K562 (cell line): ENCODE data around the gene ADGRD1. TPM values are rescaled to one million over a fixed set of nuclear protein-coding genes. Genes with fewer than 3 reads are reported as not detected.

ENCODE experiments used
- ATAC-seq: fragments of 200-7000 bp; cut with Tn5 transposase; 3 replicates; pipeline ENCODE4 v1.9.1; 2020; ENCODE audit warnings: moderate library complexity
- BruUV-seq: library from RNA; stranded (reverse); fragments of 400-500 nt; replicated peaks from 2 replicates; lab custom pipeline; 2021; lab: Mats Ljungman, UMichigan
- CTCF ChIA-PET: fragments of 300-600 bp; formaldehyde crosslinking; extraction: SDS; loops from one replicate; lab custom pipeline; 2021; ENCODE audit warnings: low intra/inter-chr PET ratio; lab: Yijun Ruan, JAX
- POLR2A ChIA-PET: fragments of 300-600, 350-650 bp; sonication (Branson Sonifier 250); formaldehyde crosslinking; extraction: SDS; loops from one replicate; lab custom pipeline; 2021; ENCODE audit warnings: antibody characterized with exemption, inconsistent platforms; lab: Yijun Ruan, JAX
- DNase-seq, 4 experiments: peaks; one replicate each; pipeline versions ENCODE4 v3.0.0 to v3.0.0-alpha.2; 2011 to 2018; ENCODE audit warnings: low spot score in 3 of 4, mixed read lengths in 3 of 4; ENCODE audit errors: extremely low read depth in 1 of 4
- FAIRE-seq: peaks from 2 replicates; lab custom pipeline; 2011; peaks lifted over from hg19 to GRCh38; lab: Jason Lieb, UNC
- H2AFZ ChIP-seq: 2 replicates; pipeline ENCODE4 v1.6.0; 2011; ENCODE audit warnings: low read depth, low read length, control low read depth, inconsistent platforms
- H3K27ac ChIP-seq: fragments of 200-600 bp; 3 replicates; pipeline ENCODE4 v1.8.0; 2011; ENCODE audit warnings: low read depth, mild to moderate bottlenecking, control low read depth, inconsistent platforms, low read length, moderate library complexity, mixed read lengths; ENCODE audit errors: extremely low read depth
- H3K27me3 ChIP-seq, 2 experiments: fragments of 300-600 bp in 1 of 2; 2 replicates in 1 of 2; 3 replicates in 1 of 2; pipeline versions ENCODE4 v1.6.0 to v1.8.0; 2011; ENCODE audit warnings: inconsistent platforms in 2 of 2, low read length in 2 of 2, mild to moderate bottlenecking in 1 of 2, mixed read lengths in 1 of 2, moderate library complexity in 1 of 2; ENCODE audit not compliant: control insufficient read depth in 2 of 2, insufficient read depth in 2 of 2
- H3K36me3 ChIP-seq: fragments of 300-600 bp; 3 replicates; pipeline ENCODE4 v1.8.0; 2011; ENCODE audit warnings: mild to moderate bottlenecking, low read length, inconsistent platforms; ENCODE audit not compliant: control insufficient read depth, insufficient read depth
- H3K4me1 ChIP-seq, 2 experiments: fragments of 200-600 bp in 1 of 2; replicated peaks in 1 of 2; 2 replicates in 1 of 2; 3 replicates in 1 of 2; pipeline versions ENCODE4 v1.5.1 to v1.8.0; 2011; ENCODE audit warnings: inconsistent platforms in 2 of 2, low read length in 2 of 2, mild to moderate bottlenecking in 1 of 2, mixed read lengths in 1 of 2, moderate library complexity in 1 of 2; ENCODE audit not compliant: control insufficient read depth in 2 of 2, insufficient read depth in 2 of 2
- H3K4me2 ChIP-seq: 2 replicates; pipeline ENCODE4 v1.6.1; 2011; ENCODE audit warnings: low read length, control low read depth, inconsistent platforms, mixed read lengths; ENCODE audit not compliant: insufficient read depth
- H3K4me3 ChIP-seq: fragments of 200-600 bp; sonication (generic), shearing (Covaris generic); 2 replicates; pipeline ENCODE4 v1.5.1; 2016; ENCODE audit warnings: control low read depth, inconsistent platforms
- H3K79me2 ChIP-seq: fragments of 200-600 bp; 3 replicates; pipeline ENCODE4 v1.8.0; 2011; ENCODE audit warnings: low read length, inconsistent platforms; ENCODE audit not compliant: control insufficient read depth, insufficient read depth
- H3K9ac ChIP-seq, 2 experiments: 2 replicates each; pipeline versions ENCODE4 v1.6.0 to v1.6.1; 2011; ENCODE audit warnings: low read depth in 2 of 2, low read length in 2 of 2, control low read depth in 1 of 2, inconsistent platforms in 1 of 2, mild to moderate bottlenecking in 1 of 2, mixed read lengths in 1 of 2; ENCODE audit not compliant: insufficient read depth in 1 of 2
- H3K9me1 ChIP-seq: one replicate; pipeline ENCODE4 v1.6.0; 2011; ENCODE audit warnings: inconsistent platforms, mild to moderate bottlenecking, low read length, moderate library complexity; ENCODE audit not compliant: control insufficient read depth, insufficient read depth
- H3K9me3 ChIP-seq: replicated peaks from 2 replicates; pipeline ENCODE4 v1.5.1; 2011; ENCODE audit warnings: low read depth, low read length, inconsistent platforms; ENCODE audit not compliant: control insufficient read depth, insufficient read depth
- H4K20me1 ChIP-seq: replicated peaks from 2 replicates; pipeline ENCODE4 v1.6.1; 2011; ENCODE audit warnings: low read length, inconsistent platforms, mixed read lengths; ENCODE audit not compliant: control insufficient read depth, insufficient read depth
- HNRNPH1 ChIP-seq: fragments of 200-400 bp; formaldehyde crosslinking; optimal IDR thresholded peaks from 2 replicates; pipeline ENCODE3; 2017; ENCODE audit warnings: low read depth, mild to moderate bottlenecking, low read length, moderate library complexity
- MLX ChIP-seq, 2 experiments: fragments of 450-650 bp in 1 of 2; sonication (generic) in 1 of 2; formaldehyde crosslinking; conservative IDR thresholded peaks; 2 replicates each; pipeline versions ENCODE4 v1.4.0 to v1.8.1; 2020 to 2022; ENCODE audit warnings: mild to moderate bottlenecking in 1 of 2, missing genetic modification reagents in 1 of 2
- TBL1XR1 ChIP-seq, 2 experiments: IDR thresholded peaks; 2 replicates each; pipeline ENCODE4 v1.6.1; 2012; ENCODE audit warnings: improper control_type of control experiment in 2 of 2, low read length in 2 of 2, mild to moderate bottlenecking in 1 of 2
- USF2 ChIP-seq: sonication (generic); formaldehyde crosslinking; IDR thresholded peaks from 2 replicates; pipeline ENCODE4 v1.5.0; 2020; ENCODE audit warnings: missing genetic modification reagents
- ZNF274 ChIP-seq: IDR thresholded peaks from 2 replicates; pipeline ENCODE4 v1.6.1; 2011; ENCODE audit warnings: low read depth, mild to moderate bottlenecking, low read length, moderate library complexity, borderline replicate concordance
- ZNF512 ChIP-seq: IDR thresholded peaks from 2 replicates; pipeline ENCODE4 v1.6.1; 2016; ENCODE audit warnings: missing genetic modification characterization, missing compliant biosample characterization
- ZNF518B ChIP-seq: fragments of 250-450 bp; sonication (Bioruptor Pico); IDR thresholded peaks from 2 replicates; pipeline ENCODE4 v1.5.0; 2021; ENCODE audit warnings: mild to moderate bottlenecking, moderate library complexity
- WGBS: fragments of 100-300 bp; shearing (Covaris generic); methylation state at CpG from one replicate; pipeline ENCODE4 v1.1.6; 2016; ENCODE audit warnings: low coverage, mixed read lengths; ENCODE audit not compliant: insufficient coverage; ENCODE audit errors: missing lambda C conversion rate; 5-methylcytosine and 5-hydroxymethylcytosine counted together
- in situ Hi-C: fragments of 300-500 bp; cut with MboI; formaldehyde crosslinking; loops from 4 replicates; pipeline ENCODE4 v1.15.0; 2018; ENCODE audit warnings: inconsistent platforms, mixed read lengths
- intact Hi-C: fragments of 100-400 bp; cut with micrococcal nuclease; formaldehyde crosslinking; loops from 2 replicates; pipeline ENCODE4 v1.14.2; 2022
- polyA plus RNA-seq, 8 experiments: library from polyadenylated mRNA; depleted of rRNA in 4 of 8; stranded (reverse) in 5 of 8; unstranded in 3 of 8; fragments of >200 nt; fragmentation: Nextera tagmentation in 2 of 8; fragmentation: Illumina TruSeq in 1 of 8; extraction: Ambion mirVana in 2 of 8; extraction: Trizol in 1 of 8; gene quantifications; 2 replicates each; pipeline versions ENCODE4 v1.2.1 to v1.2.3, GENCODE V29; 2011 to 2014; ENCODE audit warnings: inconsistent platforms in 1 of 8, missing spikeins in 1 of 8
- total RNA-seq, 7 experiments: library from RNA; depleted of rRNA in 6 of 7; stranded (reverse); fragments of >200 nt in 6 of 7; fragmentation: Illumina TruSeq in 2 of 7; extraction: Trizol in 2 of 7; gene quantifications; 2 replicates each; pipeline versions ENCODE4 v1.2.1 to v1.2.3, GENCODE V29; 2011 to 2021; ENCODE audit warnings: low replicate concordance in 1 of 7

ADGRD1 gene
- total and polyA plus RNA-seq, 9 of the 15 experiments (the other 6 are each of a cell fraction or from before 2014, with no cell fraction given): 1.7 to 11.7 (median 3.3) TPM

- TF ChIP-seq ZNF518B (CRISPR knock-in tag): no peak
- no peak for TF ChIP-seq HNRNPH1
- TF ChIP-seq MLX (CRISPR knock-in tag; conservative IDR thresholded peaks at IDR 0.05): no peak
Measured at GRCh38 chr12:131041968-131042833, 88.5 kb downstream of the ADGRD1 start (continued).

DNA sequence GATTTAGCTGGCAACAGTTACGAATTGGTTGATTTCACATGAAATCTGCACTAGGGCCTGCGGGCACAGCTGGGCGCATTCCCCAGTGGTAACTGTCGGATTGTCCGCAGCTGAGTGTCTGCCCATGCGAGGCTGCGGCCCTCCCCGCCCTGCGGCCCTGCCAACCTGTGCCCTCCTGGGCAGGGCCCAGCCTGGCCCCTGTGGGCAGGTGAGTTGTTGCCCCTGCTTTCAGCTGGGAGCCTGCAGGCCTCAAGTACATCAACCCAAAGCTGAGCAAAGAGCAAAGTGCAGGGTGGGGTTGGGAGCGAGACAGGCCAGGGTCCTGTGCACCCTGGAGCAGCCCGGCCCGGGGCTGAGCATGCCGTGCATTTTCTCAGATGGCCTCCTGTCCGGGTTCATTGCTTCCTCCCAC lies 89.1 kb downstream of the ADGRD1 start:
- Histone ChIP-seq H3K27me3 (peaks cover 18 to 56% of the 10 kb centered on the region in 2 experiments; a peak in 4 of 5 replicates), H3K9ac (no peak overlapping the region), H3K9me1 (peaks cover 4% of the 10 kb centered on the region), H3K9me3 (no peaks in the 10 kb centered on the region), H3K27ac (no peak overlapping the region), H3K36me3 (no peaks in the 10 kb centered on the region), H4K20me1 (0 out of 2 replicates have a peak, but pooled peaks cover 2% of the 10 kb centered on the region), H3K4me3 (no peak overlapping the region), H2AFZ (no peak overlapping the region), H3K79me2 (no peaks in the 10 kb centered on the region), H3K4me1 (peaks cover 0 to 28% of the 10 kb centered on the region in 2 experiments; a peak in 2 of 5 replicates), H3K4me2 (no peak overlapping the region)
- POLR2A ChIA-PET: no interaction called here
- intact Hi-C loops (no loop called here), in situ Hi-C loops (no loop called here)
- WGBS: 14% methylated on average over 13 of the region's 14 CpGs
- no TSS peak for BruUV-seq
- DNase-seq (no peak), ATAC-seq (no peak), FAIRE-seq (no peak)
- CTCF ChIA-PET: no interaction called here
- TF ChIP-seq ZNF512 (tag) (no peak), ZNF274 (no peak), TBL1XR1 (IDR thresholded peaks at IDR 0.05; ENCODE audit: low read length in 2 of 2) (no peak), USF2 (CRISPR knock-in tag) (no peak)
